Stomach (tissue), 9 donors: Measurements from ENCODE around the gene PDZRN3. TPM values are rescaled to one million over a fixed set of nuclear protein-coding genes. Genes with fewer than 3 reads are reported as not detected.

Experiments
- DNase-seq, 2 donors: peaks; one replicate each; pipeline versions ENCODE4 v3.0.0 to v3.0.0-alpha.2; 2013 to 2019
- H3K27ac ChIP-seq, 5 donors: fragments of 200-600 bp in 4 of 5; sonication (generic) in 4 of 5; one replicate each; pipeline ENCODE4 v1.5.1; 2013 to 2019; ENCODE audit warnings: mild to moderate bottlenecking in 1 of 5, moderate library complexity in 1 of 5
- H3K27me3 ChIP-seq, 3 donors: fragments of 200-600 bp; sonication (generic); one replicate each; pipeline ENCODE4 v1.5.1; 2017 to 2019; ENCODE audit warnings: mixed run types in 1 of 3
- H3K36me3 ChIP-seq, 4 donors: fragments of 200-600 bp; sonication (generic); 1 replicate in 3 of 4; 2 replicates in 1 of 4; pipeline ENCODE4 v1.5.1; 2016 to 2019
- H3K4me1 ChIP-seq, 4 donors: fragments of 200-600 bp; sonication (generic); one replicate each; pipeline ENCODE4 v1.5.1; 2016 to 2019
- H3K4me3 ChIP-seq, 4 donors: fragments of 200-600 bp; sonication (generic) in 3 of 4; one replicate each; pipeline ENCODE4 v1.5.1; 2016 to 2019; ENCODE audit warnings: mild to moderate bottlenecking in 1 of 4
- H3K9me3 ChIP-seq, 4 donors: fragments of 200-600 bp; sonication (generic); one replicate each; pipeline ENCODE4 v1.5.1; 2016 to 2019
- EP300 ChIP-seq: sonication (generic); formaldehyde crosslinking; IDR thresholded peaks from one replicate; pipeline ENCODE4 v1.6.1; 2017; ENCODE audit warnings: antibody characterized with exemption
- POLR2A ChIP-seq, 4 donors: fragments of 450-650 bp; IDR thresholded peaks; one replicate each; pipeline ENCODE4 v1.6.1; 2016; ENCODE audit warnings: antibody characterized with exemption in 4 of 4, control low read depth in 2 of 4, mild to moderate bottlenecking in 1 of 4, moderate library complexity in 1 of 4
- POLR2AphosphoS5 ChIP-seq, 3 donors: sonication (generic); formaldehyde crosslinking; IDR thresholded peaks; one replicate each; pipeline ENCODE4 v1.6.1; 2016; ENCODE audit warnings: antibody characterized with exemption in 3 of 3
- WGBS, 5 donors: extraction: QIAGEN DNeasy Blood & Tissue Kit in 3 of 5; methylation state at CpG; one replicate each; pipeline versions ENCODE4 v1.1.5 to v1.1.7; 2013 to 2018; 5-methylcytosine and 5-hydroxymethylcytosine counted together
- intact Hi-C: fragments of 100-400 bp; cut with DNase I; formaldehyde crosslinking; loops from one replicate; pipeline ENCODE4 v1.15.1; 2023; ENCODE audit warnings: low total_unique reads
- polyA plus RNA-seq, 3 donors: library from polyadenylated mRNA; stranded (reverse); fragments of 200-250 nt; gene quantifications; one replicate each; pipeline ENCODE4 v1.2.3, GENCODE V29; 2013
- total RNA-seq, 5 donors: library from RNA; depleted of rRNA; stranded (reverse); fragments of >200 nt; gene quantifications; one replicate each; pipeline versions ENCODE4 v1.1.0 to v1.2.3, GENCODE V29; 2014 to 2016
- TF ChIP-seq, protein P1 (sequence below), 7 experiments: fragments of 450-650 bp in 4 of 7; fragments of 200-600 bp in 3 of 7; sonication (generic) in 3 of 7; IDR thresholded peaks; one replicate each; pipeline ENCODE4 v1.5.1; 2016 to 2019; ENCODE audit warnings: antibody characterized with exemption in 7 of 7, control low read depth in 2 of 7, mild to moderate bottlenecking in 1 of 7
- donor health status: healthy with polysubstance abuse.
- donor health status: Bipolar disorder and iron deficiency.
- donor health status: healthy.

The PDZRN3 gene
- total and polyA plus RNA-seq, 8 donors = 21.9 to 174 (median 63.0) TPM

DNA sequence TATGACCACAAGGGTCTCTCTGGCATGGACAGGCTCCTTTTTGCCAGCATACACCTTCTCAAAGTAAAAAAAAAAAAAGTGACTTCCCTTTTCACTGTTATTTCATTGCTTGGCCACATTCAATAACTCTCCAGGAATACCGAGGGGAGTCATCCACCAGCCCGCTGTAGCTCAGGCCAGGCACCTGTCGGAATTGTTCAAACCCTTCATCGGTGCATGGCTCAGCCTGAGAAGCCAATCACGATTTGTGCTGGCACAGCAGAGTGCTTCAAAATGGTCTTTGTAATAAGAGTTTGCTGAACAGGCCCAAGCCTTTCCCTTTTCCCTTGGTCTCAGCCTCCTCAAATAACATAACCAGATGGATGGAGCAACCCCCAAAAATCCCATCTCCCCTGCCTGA is 145.4 kb downstream of the PDZRN3 start:
- no peak for TF ChIP-seq EP300
- no peak for TF ChIP-seq POLR2AphosphoS5 (IDR thresholded peaks at IDR 0.05)
- TF ChIP-seq, protein P1, sequence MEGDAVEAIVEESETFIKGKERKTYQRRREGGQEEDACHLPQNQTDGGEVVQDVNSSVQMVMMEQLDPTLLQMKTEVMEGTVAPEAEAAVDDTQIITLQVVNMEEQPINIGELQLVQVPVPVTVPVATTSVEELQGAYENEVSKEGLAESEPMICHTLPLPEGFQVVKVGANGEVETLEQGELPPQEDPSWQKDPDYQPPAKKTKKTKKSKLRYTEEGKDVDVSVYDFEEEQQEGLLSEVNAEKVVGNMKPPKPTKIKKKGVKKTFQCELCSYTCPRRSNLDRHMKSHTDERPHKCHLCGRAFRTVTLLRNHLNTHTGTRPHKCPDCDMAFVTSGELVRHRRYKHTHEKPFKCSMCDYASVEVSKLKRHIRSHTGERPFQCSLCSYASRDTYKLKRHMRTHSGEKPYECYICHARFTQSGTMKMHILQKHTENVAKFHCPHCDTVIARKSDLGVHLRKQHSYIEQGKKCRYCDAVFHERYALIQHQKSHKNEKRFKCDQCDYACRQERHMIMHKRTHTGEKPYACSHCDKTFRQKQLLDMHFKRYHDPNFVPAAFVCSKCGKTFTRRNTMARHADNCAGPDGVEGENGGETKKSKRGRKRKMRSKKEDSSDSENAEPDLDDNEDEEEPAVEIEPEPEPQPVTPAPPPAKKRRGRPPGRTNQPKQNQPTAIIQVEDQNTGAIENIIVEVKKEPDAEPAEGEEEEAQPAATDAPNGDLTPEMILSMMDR (IDR thresholded peaks at IDR 0.05) = no peak
- TF ChIP-seq POLR2A (IDR thresholded peaks at IDR 0.05) = no peak
- H3K27me3 ChIP-seq = no peaks in the 10 kb centered on the region
- no peaks in the 10 kb centered on the region for H3K9me3 ChIP-seq
- H3K36me3 ChIP-seq = no peaks in the 10 kb centered on the region
- no peak overlapping the region for H3K4me3 ChIP-seq
- H3K4me1 ChIP-seq = peaks cover 4 to 40% (median 20%) of the 10 kb centered on the region in 4 donors
- no peak overlapping the region for H3K27ac ChIP-seq
- WGBS, 5 donors = 85 to 93% (median 91%) methylated on average over 5 of the region's 5 CpGs
- intact Hi-C loops = no loop called here
- no peak for DNase-seq

DNA sequence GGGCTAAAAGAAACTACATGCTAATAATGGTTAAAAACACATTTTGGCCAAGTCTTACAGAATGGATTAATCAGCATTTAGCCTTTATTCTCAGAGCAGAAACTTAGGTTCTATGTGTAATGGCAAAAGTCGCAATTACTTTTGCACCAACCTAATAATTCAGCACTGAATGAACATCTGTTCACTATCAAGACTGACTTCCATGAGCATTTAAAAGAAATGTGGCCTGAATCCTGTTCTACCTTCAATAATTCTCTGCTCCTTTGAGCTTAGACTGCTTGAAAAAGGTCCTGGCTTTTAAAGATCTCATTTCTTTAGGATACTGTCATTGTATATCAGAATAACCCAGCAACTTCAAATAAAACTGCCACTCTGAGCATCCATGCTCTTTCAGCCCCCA is 145.9 kb downstream of the PDZRN3 start:
- H3K27me3 ChIP-seq = no peaks in the 10 kb centered on the region
- no peaks in the 10 kb centered on the region for H3K36me3 ChIP-seq
- no peak for TF ChIP-seq POLR2A (IDR thresholded peaks at IDR 0.05)
- TF ChIP-seq, protein P1 (IDR thresholded peaks at IDR 0.05) = no peak
- no peak for TF ChIP-seq EP300
- no peak for TF ChIP-seq POLR2AphosphoS5 (IDR thresholded peaks at IDR 0.05)
- DNase-seq = no peak
- H3K9me3 ChIP-seq = no peaks in the 10 kb centered on the region
- H3K4me3 ChIP-seq = no peak overlapping the region
- WGBS, 5 donors = 71 to 100% (median 93%) methylated on average over 1 of the region's 1 CpG
- intact Hi-C loops = no loop called here
- no peak overlapping the region for H3K27ac ChIP-seq
- peaks cover 4 to 40% (median 19%) of the 10 kb centered on the region in 4 donors for H3K4me1 ChIP-seq

GRCh38 chr3:73475717-73476116 is 149.0 kb downstream of the PDZRN3 start:
- DNase-seq = no peak
- H3K9me3 ChIP-seq = no peaks in the 10 kb centered on the region
- WGBS, 5 donors = 46 to 79% (median 72%) methylated on average over 2 of the region's 2 CpGs
- H3K36me3 ChIP-seq = no peaks in the 10 kb centered on the region
- no peak overlapping the region for H3K27ac ChIP-seq
- no peak overlapping the region for H3K4me3 ChIP-seq
- TF ChIP-seq POLR2A (IDR thresholded peaks at IDR 0.05) = no peak
- TF ChIP-seq, protein P1 (IDR thresholded peaks at IDR 0.05) = no peak
- TF ChIP-seq EP300 = no peak
- TF ChIP-seq POLR2AphosphoS5 (IDR thresholded peaks at IDR 0.05) = no peak
- H3K4me1 ChIP-seq = peaks cover 4 to 52% (median 23%) of the 10 kb centered on the region in 4 donors
- no peaks in the 10 kb centered on the region for H3K27me3 ChIP-seq
- intact Hi-C loops = no loop called here

GRCh38 chr3:73475175-73475574 is 149.6 kb downstream of the PDZRN3 start:
- H3K4me3 ChIP-seq = no peak overlapping the region
- no peaks in the 10 kb centered on the region for H3K27me3 ChIP-seq
- TF ChIP-seq EP300 (no peak), POLR2A (IDR thresholded peaks at IDR 0.05) (no peak), POLR2AphosphoS5 (IDR thresholded peaks at IDR 0.05) (no peak)
- TF ChIP-seq, protein P1 (IDR thresholded peaks at IDR 0.05) = no peak
- H3K36me3 ChIP-seq = no peaks in the 10 kb centered on the region
- no peak for DNase-seq
- no peaks in the 10 kb centered on the region for H3K9me3 ChIP-seq
- intact Hi-C loops = no loop called here
- H3K4me1 ChIP-seq = peaks cover 4 to 47% (median 18%) of the 10 kb centered on the region in 4 donors
- WGBS, 5 donors = 87 to 94% (median 89%) methylated on average over 4 of the region's 4 CpGs
- H3K27ac ChIP-seq = no peak overlapping the region
